Activated CD4-positive, alpha-beta T cell treated with anti-CD3 and anti-CD28 coated beads, Interleukin-2, Interleukin-4, amounts not matched to agents 100 ng/mL and 50 ng/mL, durations not matched to agents 16 hours and 8 hours (primary cell): ENCODE results near the gene GLT1D1.

Experiments used
- DNase-seq: peaks from one replicate; pipeline ENCODE4 v3.0.0-alpha.2; 2020; ENCODE audit warnings: low spot score

Gene GLT1D1

GRCh38 chr12:129002427-129002826 is 149.1 kb downstream of the GLT1D1 start:
- no peak for DNase-seq

DNA sequence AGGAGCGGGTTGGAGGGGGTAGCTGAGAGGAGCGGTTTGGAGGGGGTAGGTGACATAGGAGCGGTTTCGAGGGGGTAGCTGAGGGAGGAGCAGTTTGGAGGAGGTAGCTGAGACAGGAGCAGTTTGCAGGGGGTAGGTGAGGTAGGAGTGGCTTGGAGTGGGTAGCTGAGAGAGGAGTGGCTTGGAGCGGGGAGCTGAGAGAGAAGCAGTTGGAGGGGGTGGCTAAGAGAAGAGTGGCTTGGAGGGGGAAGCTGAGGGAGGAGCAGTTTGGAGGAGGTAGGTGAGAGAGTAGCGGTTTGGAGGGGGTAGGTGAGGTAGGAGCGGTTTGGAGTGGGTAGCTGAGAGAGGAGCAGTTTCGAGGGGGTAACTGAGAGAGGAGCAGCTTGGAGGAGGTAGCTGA is 152.1 kb downstream of the GLT1D1 start:
- DNase-seq = no peak

DNA sequence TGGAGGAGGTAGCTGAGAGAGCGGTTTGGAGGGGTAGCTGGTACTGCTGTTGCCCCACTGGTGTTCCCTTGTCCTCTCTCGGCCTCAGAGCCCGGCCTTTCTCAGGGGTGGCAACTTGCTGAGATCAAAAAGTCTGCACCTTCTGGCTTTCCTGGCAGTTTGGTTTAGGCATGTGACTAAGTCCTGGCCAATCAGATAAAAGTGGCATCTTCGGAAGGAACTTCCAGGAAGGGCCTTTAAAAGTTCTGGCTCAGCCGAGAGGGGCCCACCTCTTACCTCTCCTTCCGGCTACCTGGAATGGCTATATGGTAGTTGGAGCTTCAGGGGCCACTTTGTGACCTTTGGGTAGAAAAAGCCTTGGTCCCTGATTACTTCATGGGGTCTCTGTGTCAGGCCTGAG is 152.6 kb downstream of the GLT1D1 start:
- DNase-seq = no peak

- no peak for DNase-seq
These were observed 156.8 kb downstream of the GLT1D1 start for GRCh38 chr12:129009833-129010622.

- DNase-seq = no peak
These were observed 162.9 kb downstream of the GLT1D1 start for GRCh38 chr12:129016159-129016558.

- DNase-seq = no peak
These were observed 171.8 kb downstream of the GLT1D1 start for GRCh38 chr12:129025055-129025454.

GRCh38 chr12:129028844-129029243 is 175.6 kb downstream of the GLT1D1 start:
- DNase-seq = no peak
